NB4 (cell line): ENCODE measurements around the gene PKNOX2.

Experiments
- POLR2A ChIP-seq: IDR thresholded peaks from 2 replicates; pipeline ENCODE4 v1.6.1; 2011; ENCODE audit warnings: mild to moderate bottlenecking; ENCODE audit not compliant: insufficient read length; ENCODE audit errors: extremely low read depth
- TF ChIP-seq, protein P1 (sequence below): IDR thresholded peaks from one replicate; pipeline ENCODE4 v1.5.1; 2012; ENCODE audit warnings: low read depth, low read length
- TF ChIP-seq, protein P2 (sequence below): IDR thresholded peaks from 2 replicates; pipeline ENCODE4 v1.6.1; 2011; ENCODE audit warnings: low read depth, low read length

DNA sequence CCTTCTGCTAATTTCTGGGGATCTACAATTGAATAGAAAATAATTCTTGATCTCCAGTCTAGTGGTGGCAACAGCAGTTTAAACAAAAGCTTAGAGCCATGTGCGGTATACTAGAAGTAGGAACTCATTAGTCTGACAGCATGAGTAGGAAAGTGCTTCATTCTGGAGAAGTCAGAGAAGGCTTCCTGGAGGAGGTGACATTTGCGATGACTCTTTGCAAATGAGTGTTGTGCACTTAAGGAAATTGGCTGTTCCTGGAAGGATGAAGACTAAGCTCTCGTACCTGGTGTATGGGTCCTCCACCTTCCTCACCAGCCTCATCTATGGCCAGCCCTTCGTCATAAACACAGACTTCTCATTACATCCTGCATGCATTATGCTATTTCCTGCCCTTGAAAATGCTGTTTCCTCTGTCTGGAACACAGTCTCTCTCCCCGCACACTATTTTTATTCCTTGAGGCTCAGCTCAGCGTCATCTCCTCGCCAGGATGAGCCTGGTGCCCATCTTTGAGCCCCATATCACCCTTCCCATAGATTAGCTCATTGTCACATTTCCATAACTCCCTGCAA lies 132.9 kb downstream of the PKNOX2 start:
- TF ChIP-seq, protein P1, sequence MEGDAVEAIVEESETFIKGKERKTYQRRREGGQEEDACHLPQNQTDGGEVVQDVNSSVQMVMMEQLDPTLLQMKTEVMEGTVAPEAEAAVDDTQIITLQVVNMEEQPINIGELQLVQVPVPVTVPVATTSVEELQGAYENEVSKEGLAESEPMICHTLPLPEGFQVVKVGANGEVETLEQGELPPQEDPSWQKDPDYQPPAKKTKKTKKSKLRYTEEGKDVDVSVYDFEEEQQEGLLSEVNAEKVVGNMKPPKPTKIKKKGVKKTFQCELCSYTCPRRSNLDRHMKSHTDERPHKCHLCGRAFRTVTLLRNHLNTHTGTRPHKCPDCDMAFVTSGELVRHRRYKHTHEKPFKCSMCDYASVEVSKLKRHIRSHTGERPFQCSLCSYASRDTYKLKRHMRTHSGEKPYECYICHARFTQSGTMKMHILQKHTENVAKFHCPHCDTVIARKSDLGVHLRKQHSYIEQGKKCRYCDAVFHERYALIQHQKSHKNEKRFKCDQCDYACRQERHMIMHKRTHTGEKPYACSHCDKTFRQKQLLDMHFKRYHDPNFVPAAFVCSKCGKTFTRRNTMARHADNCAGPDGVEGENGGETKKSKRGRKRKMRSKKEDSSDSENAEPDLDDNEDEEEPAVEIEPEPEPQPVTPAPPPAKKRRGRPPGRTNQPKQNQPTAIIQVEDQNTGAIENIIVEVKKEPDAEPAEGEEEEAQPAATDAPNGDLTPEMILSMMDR, result no peak
- TF ChIP-seq POLR2A, result no peak
- TF ChIP-seq, protein P2, sequence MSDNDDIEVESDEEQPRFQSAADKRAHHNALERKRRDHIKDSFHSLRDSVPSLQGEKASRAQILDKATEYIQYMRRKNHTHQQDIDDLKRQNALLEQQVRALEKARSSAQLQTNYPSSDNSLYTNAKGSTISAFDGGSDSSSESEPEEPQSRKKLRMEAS, result no peak
